Panc1 (cell line): Measurements from ENCODE around the gene CACNA1B. TPM values are rescaled to one million over a fixed set of nuclear protein-coding genes. Genes with fewer than 3 reads are reported as not detected.

Experiments used
- ATAC-seq: fragments of 200-7000 bp; cut with Tn5 transposase; 2 replicates; pipeline ENCODE4 v1.9.1; 2020; ENCODE audit warnings: mild to moderate bottlenecking, moderate library complexity
- BruUV-seq: library from RNA; stranded (reverse); fragments of 400-500 nt; replicated peaks from 2 replicates; lab custom pipeline; 2021; lab: Mats Ljungman, UMichigan
- CTCF ChIA-PET: fragments of 300-600 bp; sonication (Branson Sonifier 250); formaldehyde crosslinking; loops from one replicate; lab custom pipeline; 2022; ENCODE audit warnings: antibody characterized with exemption; lab: Charles Lee
- POLR2A ChIA-PET: fragments of 300-600 bp; sonication (Branson Sonifier 250); formaldehyde crosslinking; loops from one replicate; lab custom pipeline; 2022; ENCODE audit warnings: antibody characterized with exemption; lab: Charles Lee
- DNase-seq: peaks from one replicate; pipeline ENCODE4 v3.0.0-alpha.2; 2010; ENCODE audit warnings: low read depth, low spot score
- H3K27ac ChIP-seq: 2 replicates; pipeline ENCODE4 v1.5.1; 2011; ENCODE audit warnings: mild to moderate bottlenecking, low read length, inconsistent platforms
- H3K27me3 ChIP-seq: fragments of 200-500 bp; sonication (Bioruptor generic); 2 replicates; pipeline ENCODE4 v1.6.0; 2014; ENCODE audit warnings: low read length, inconsistent platforms; ENCODE audit not compliant: control insufficient read depth, insufficient read depth
- H3K36me3 ChIP-seq: fragments of 200-500 bp; sonication (Bioruptor generic); 2 replicates; pipeline ENCODE4 v1.5.1; 2014; ENCODE audit warnings: inconsistent platforms, mild to moderate bottlenecking, low read length, moderate library complexity; ENCODE audit not compliant: control insufficient read depth, insufficient read depth
- H3K4me1 ChIP-seq: 2 replicates; pipeline ENCODE4 v1.5.1; 2011; ENCODE audit warnings: inconsistent platforms, mild to moderate bottlenecking, low read length, moderate library complexity; ENCODE audit not compliant: control insufficient read depth, insufficient read depth
- H3K4me3 ChIP-seq, 2 experiments: 2 replicates each; pipeline ENCODE4 v1.5.1; 2011 to 2012; ENCODE audit warnings: low read depth in 2 of 2, low read length in 2 of 2, mild to moderate bottlenecking in 2 of 2, inconsistent platforms in 1 of 2, moderate library complexity in 1 of 2
- H3K9me3 ChIP-seq: fragments of 200-500 bp; sonication (Bioruptor generic); 2 replicates; pipeline ENCODE4 v1.5.1; 2014; ENCODE audit warnings: low read depth, mild to moderate bottlenecking, inconsistent platforms, low read length, moderate library complexity; ENCODE audit not compliant: control insufficient read depth, insufficient read depth
- POLR2AphosphoS5 ChIP-seq: IDR thresholded peaks from 2 replicates; pipeline ENCODE4 v1.6.1; 2012; ENCODE audit warnings: mild to moderate bottlenecking, low read depth, low read length, moderate library complexity
- SIN3A ChIP-seq: IDR thresholded peaks from 2 replicates; pipeline ENCODE4 v1.6.1; 2012; ENCODE audit warnings: low read depth, mild to moderate bottlenecking, low read length, moderate library complexity, borderline replicate concordance; ENCODE audit not compliant: insufficient read depth
- TCF7L2 ChIP-seq: IDR thresholded peaks from 2 replicates; pipeline ENCODE4 v1.6.1; 2011; ENCODE audit warnings: mild to moderate bottlenecking, low read depth, low read length, inconsistent platforms
- in situ Hi-C: cut with HindIII; loops from 2 replicates; pipeline ENCODE4 v1.10.0; 2016; ENCODE audit warnings: low sequenced_read_pairs, low pct_unique_long_range_greater_than_20kb
- intact Hi-C: fragments of 100-400 bp; cut with micrococcal nuclease; formaldehyde crosslinking; loops from one replicate; pipeline ENCODE4 v1.10.0; 2022; ENCODE audit not compliant: unreplicated experiment
- total RNA-seq: library from RNA; stranded (reverse); gene quantifications from one replicate; pipeline ENCODE4 v1.2.1, GENCODE V29; 2021; ENCODE audit not compliant: unreplicated experiment
- TF ChIP-seq, protein P1 (sequence below): fragments of 450-650 bp; IDR thresholded peaks from 2 replicates; pipeline ENCODE4 v1.5.1; 2017; ENCODE audit warnings: mild to moderate bottlenecking
- TF ChIP-seq, protein P2 (sequence below), 2 experiments: IDR thresholded peaks; 2 replicates each; pipeline ENCODE4 v1.6.1; 2011 to 2012; ENCODE audit warnings: low read depth in 2 of 2, control low read depth in 1 of 2, low read length in 1 of 2, mild to moderate bottlenecking in 1 of 2, moderate library complexity in 1 of 2; ENCODE audit not compliant: insufficient read depth in 1 of 2

Gene CACNA1B
- total RNA-seq, 1 experiment from 2014 or later = 0.49 TPM

DNA sequence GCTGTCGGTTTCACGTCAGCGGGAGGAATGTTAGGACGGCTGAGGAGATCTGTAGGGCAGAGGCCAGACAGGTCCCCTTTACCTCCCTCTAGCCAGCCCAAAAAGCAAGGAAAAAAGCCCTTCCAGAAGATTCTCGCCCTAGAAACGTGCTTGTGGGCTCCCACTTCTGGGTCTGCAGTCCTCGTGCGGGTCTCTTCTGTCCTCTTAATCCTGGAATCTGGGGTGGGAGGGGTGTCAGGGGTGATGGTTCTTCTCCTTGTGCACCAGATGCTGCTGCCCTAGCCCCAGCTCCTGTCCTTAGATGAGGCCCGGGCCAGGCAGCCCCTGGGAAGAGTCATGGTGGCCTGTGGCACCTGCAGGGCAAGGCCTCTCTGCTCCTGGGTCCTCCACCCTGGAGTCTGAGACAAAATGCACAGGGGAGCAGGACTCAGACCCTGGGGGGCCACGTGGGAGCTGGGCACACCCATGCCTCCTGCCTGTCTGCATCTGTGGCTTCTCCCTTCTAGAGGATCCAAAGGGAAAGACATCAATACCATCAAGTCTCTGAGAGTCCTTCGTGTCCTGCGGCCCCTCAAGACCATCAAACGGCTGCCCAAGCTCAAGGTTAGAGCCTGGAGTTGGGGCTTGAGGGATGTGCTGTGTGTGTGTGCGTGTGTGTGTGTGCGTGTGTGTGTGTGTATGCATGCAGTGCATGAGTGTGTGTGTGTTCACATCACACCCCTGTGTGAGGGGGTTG lies 174.2 kb downstream of the CACNA1B start:
- in situ Hi-C loops = no loop called here
- BruUV-seq = no TSS peak
- ChIA-PET CTCF (no interaction called here), POLR2A (no interaction called here)
- intact Hi-C loops = no loop called here
- ATAC-seq (no peak), DNase-seq (no peak)
- H3K27ac ChIP-seq = no peak overlapping the region
- no peaks in the 10 kb centered on the region for H3K9me3 ChIP-seq
- no peaks in the 10 kb centered on the region for H3K36me3 ChIP-seq
- no peak overlapping the region for H3K4me3 ChIP-seq
- no peaks in the 10 kb centered on the region for H3K27me3 ChIP-seq
- no peak for TF ChIP-seq SIN3A
- TF ChIP-seq, protein P1, sequence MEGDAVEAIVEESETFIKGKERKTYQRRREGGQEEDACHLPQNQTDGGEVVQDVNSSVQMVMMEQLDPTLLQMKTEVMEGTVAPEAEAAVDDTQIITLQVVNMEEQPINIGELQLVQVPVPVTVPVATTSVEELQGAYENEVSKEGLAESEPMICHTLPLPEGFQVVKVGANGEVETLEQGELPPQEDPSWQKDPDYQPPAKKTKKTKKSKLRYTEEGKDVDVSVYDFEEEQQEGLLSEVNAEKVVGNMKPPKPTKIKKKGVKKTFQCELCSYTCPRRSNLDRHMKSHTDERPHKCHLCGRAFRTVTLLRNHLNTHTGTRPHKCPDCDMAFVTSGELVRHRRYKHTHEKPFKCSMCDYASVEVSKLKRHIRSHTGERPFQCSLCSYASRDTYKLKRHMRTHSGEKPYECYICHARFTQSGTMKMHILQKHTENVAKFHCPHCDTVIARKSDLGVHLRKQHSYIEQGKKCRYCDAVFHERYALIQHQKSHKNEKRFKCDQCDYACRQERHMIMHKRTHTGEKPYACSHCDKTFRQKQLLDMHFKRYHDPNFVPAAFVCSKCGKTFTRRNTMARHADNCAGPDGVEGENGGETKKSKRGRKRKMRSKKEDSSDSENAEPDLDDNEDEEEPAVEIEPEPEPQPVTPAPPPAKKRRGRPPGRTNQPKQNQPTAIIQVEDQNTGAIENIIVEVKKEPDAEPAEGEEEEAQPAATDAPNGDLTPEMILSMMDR = no peak
- H3K4me1 ChIP-seq = no peaks in the 10 kb centered on the region

DNA sequence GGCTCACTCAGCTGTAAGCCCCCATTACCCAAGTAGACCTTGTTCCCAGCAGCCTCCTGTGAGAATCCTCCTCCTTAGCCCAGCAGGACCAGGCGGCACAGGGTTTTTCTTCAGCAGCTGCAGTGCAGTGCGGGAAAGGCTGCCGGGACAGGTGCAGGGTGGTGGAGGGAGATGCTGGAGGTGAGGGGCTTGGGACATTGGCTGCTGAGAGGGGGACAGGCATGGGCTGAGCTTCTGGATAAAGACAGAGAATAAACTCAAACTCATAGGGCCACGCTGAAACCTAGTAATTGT lies 174.7 kb downstream of the CACNA1B start:
- no peak for ATAC-seq
- POLR2A ChIA-PET = no interaction called here
- BruUV-seq = no TSS peak
- Histone ChIP-seq H3K9me3 (no peaks in the 10 kb centered on the region), H3K4me3 (no peak overlapping the region), H3K27me3 (no peaks in the 10 kb centered on the region), H3K4me1 (no peaks in the 10 kb centered on the region), H3K27ac (no peak overlapping the region), H3K36me3 (no peaks in the 10 kb centered on the region)
- in situ Hi-C loops (no loop called here), intact Hi-C loops (no loop called here)
- TF ChIP-seq POLR2AphosphoS5 = no peak
- no peak for TF ChIP-seq SIN3A
- TF ChIP-seq, protein P1 = no peak
- no peak for TF ChIP-seq TCF7L2
- TF ChIP-seq, protein P2, sequence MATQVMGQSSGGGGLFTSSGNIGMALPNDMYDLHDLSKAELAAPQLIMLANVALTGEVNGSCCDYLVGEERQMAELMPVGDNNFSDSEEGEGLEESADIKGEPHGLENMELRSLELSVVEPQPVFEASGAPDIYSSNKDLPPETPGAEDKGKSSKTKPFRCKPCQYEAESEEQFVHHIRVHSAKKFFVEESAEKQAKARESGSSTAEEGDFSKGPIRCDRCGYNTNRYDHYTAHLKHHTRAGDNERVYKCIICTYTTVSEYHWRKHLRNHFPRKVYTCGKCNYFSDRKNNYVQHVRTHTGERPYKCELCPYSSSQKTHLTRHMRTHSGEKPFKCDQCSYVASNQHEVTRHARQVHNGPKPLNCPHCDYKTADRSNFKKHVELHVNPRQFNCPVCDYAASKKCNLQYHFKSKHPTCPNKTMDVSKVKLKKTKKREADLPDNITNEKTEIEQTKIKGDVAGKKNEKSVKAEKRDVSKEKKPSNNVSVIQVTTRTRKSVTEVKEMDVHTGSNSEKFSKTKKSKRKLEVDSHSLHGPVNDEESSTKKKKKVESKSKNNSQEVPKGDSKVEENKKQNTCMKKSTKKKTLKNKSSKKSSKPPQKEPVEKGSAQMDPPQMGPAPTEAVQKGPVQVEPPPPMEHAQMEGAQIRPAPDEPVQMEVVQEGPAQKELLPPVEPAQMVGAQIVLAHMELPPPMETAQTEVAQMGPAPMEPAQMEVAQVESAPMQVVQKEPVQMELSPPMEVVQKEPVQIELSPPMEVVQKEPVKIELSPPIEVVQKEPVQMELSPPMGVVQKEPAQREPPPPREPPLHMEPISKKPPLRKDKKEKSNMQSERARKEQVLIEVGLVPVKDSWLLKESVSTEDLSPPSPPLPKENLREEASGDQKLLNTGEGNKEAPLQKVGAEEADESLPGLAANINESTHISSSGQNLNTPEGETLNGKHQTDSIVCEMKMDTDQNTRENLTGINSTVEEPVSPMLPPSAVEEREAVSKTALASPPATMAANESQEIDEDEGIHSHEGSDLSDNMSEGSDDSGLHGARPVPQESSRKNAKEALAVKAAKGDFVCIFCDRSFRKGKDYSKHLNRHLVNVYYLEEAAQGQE (IDR thresholded peaks at IDR 0.05; ENCODE audit: insufficient read depth in 1 of 2, low read depth in 2 of 2, low read length in 1 of 2) = no peak
- DNase-seq = no peak
- CTCF ChIA-PET = no interaction called here
